GM12891 (cell line): Measurements from ENCODE around the gene PKD1L1.

Experiments used
- POLR2A ChIP-seq: IDR thresholded peaks from 2 replicates; pipeline ENCODE4 v1.6.1; 2011; ENCODE audit warnings: low read depth, low read length, control low read depth
- POLR2AphosphoS5 ChIP-seq: IDR thresholded peaks from 2 replicates; pipeline ENCODE4 v1.6.1; 2011; ENCODE audit warnings: low read depth, low read length, control low read depth
- POU2F2 ChIP-seq: IDR thresholded peaks from 2 replicates; pipeline ENCODE4 v1.6.1; 2011; ENCODE audit warnings: low read depth, mild to moderate bottlenecking, control low read depth, low read length, moderate library complexity
- SPI1 ChIP-seq: IDR thresholded peaks from 2 replicates; pipeline ENCODE4 v1.6.1; 2011; ENCODE audit warnings: low read depth, low read length, control low read depth
- TAF1 ChIP-seq: IDR thresholded peaks from 2 replicates; pipeline ENCODE4 v1.6.1; 2011; ENCODE audit warnings: low read depth, low read length, control low read depth

GRCh38 chr7:47762746-47763062 lies 185.6 kb downstream of the PKD1L1 start:
- no peak for TF ChIP-seq POLR2A
- TF ChIP-seq TAF1 = no peak
- no peak for TF ChIP-seq POLR2AphosphoS5
- TF ChIP-seq POU2F2 = no peak
- no peak for TF ChIP-seq SPI1
